GM12892 (cell line): ENCODE measurements around the gene PRPF38A.

ENCODE experiments used
- DNase-seq: peaks from one replicate; pipeline ENCODE4 v3.0.0; 2011; ENCODE audit not compliant: insufficient read length
- FAIRE-seq: peaks from 2 replicates; lab custom pipeline; 2011; peaks lifted over from hg19 to GRCh38; lab: Jason Lieb, UNC
- POLR2A ChIP-seq: IDR thresholded peaks from 2 replicates; pipeline ENCODE4 v1.6.1; 2011; ENCODE audit warnings: low read depth, low read length, control low read depth
- POLR2AphosphoS5 ChIP-seq: IDR thresholded peaks from 2 replicates; pipeline ENCODE4 v1.6.1; 2011; ENCODE audit warnings: low read depth, low read length, control low read depth
- TAF1 ChIP-seq: IDR thresholded peaks from 2 replicates; pipeline ENCODE4 v1.6.1; 2011; ENCODE audit warnings: low read depth, mild to moderate bottlenecking, control low read depth, low read length, borderline replicate concordance

PRPF38A gene

GRCh38 chr1:52432807-52433206 lies 28.4 kb downstream of the PRPF38A start:
- TF ChIP-seq POLR2A (no peak), TAF1 (no peak), POLR2AphosphoS5 (no peak)
- DNase-seq = no peak
- no peak for FAIRE-seq

GRCh38 chr1:52435211-52435610 lies 30.8 kb downstream of the PRPF38A start:
- no peak for DNase-seq
- FAIRE-seq = peak; percentile 9
- no peak for TF ChIP-seq TAF1
- TF ChIP-seq POLR2A = no peak
- TF ChIP-seq POLR2AphosphoS5 = no peak

GRCh38 chr1:52435650-52436049 lies 31.2 kb downstream of the PRPF38A start:
- DNase-seq (no peak), FAIRE-seq (no peak)
- TF ChIP-seq POLR2A (no peak), POLR2AphosphoS5 (no peak), TAF1 (no peak)

GRCh38 chr1:52436817-52437216 lies 32.4 kb downstream of the PRPF38A start:
- DNase-seq (no peak), FAIRE-seq (no peak)
- no peak for TF ChIP-seq POLR2A
- no peak for TF ChIP-seq TAF1
- TF ChIP-seq POLR2AphosphoS5 = no peak

GRCh38 chr1:52439976-52440375 lies 35.6 kb downstream of the PRPF38A start:
- TF ChIP-seq TAF1 (no peak), POLR2AphosphoS5 (no peak), POLR2A (no peak)
- no peak for FAIRE-seq
- no peak for DNase-seq

GRCh38 chr1:52444463-52444862 lies 40.1 kb downstream of the PRPF38A start:
- TF ChIP-seq POLR2A = no peak
- TF ChIP-seq TAF1 = no peak
- TF ChIP-seq POLR2AphosphoS5 = no peak
- FAIRE-seq = no peak
- no peak for DNase-seq

GRCh38 chr1:52454127-52454526 lies 49.7 kb downstream of the PRPF38A start:
- FAIRE-seq (no peak), DNase-seq (no peak)
- TF ChIP-seq POLR2A (no peak), POLR2AphosphoS5 (no peak), TAF1 (no peak)

- no peak for DNase-seq
- TF ChIP-seq POLR2A = no peak
- TF ChIP-seq POLR2AphosphoS5 = no peak
- no peak for TF ChIP-seq TAF1
- no peak for FAIRE-seq
Measured at GRCh38 chr1:52454779-52455178, 50.4 kb downstream of the PRPF38A start.

GRCh38 chr1:52455686-52456085 lies 51.3 kb downstream of the PRPF38A start:
- no peak for TF ChIP-seq POLR2A
- no peak for TF ChIP-seq TAF1
- TF ChIP-seq POLR2AphosphoS5 = no peak
- no peak for FAIRE-seq
- no peak for DNase-seq

GRCh38 chr1:52460694-52461093 lies 56.3 kb downstream of the PRPF38A start:
- FAIRE-seq = no peak
- TF ChIP-seq TAF1 (no peak), POLR2AphosphoS5 (no peak), POLR2A (no peak)
- no peak for DNase-seq

GRCh38 chr1:52461821-52462220 lies 57.4 kb downstream of the PRPF38A start:
- TF ChIP-seq TAF1 = no peak
- TF ChIP-seq POLR2AphosphoS5 = no peak
- no peak for TF ChIP-seq POLR2A
- DNase-seq (no peak), FAIRE-seq (no peak)

GRCh38 chr1:52463891-52464290 lies 59.5 kb downstream of the PRPF38A start:
- FAIRE-seq = no peak
- TF ChIP-seq POLR2A = no peak
- DNase-seq = no peak

GRCh38 chr1:52469108-52469507 lies 64.7 kb downstream of the PRPF38A start:
- FAIRE-seq (no peak), DNase-seq (no peak)
- TF ChIP-seq POLR2AphosphoS5 = no peak
- TF ChIP-seq POLR2A = no peak
- no peak for TF ChIP-seq TAF1
